Measurements from ENCODE around the gene SGCA.

GRCh38 chr17:50117202-50118051 is 48.4 kb upstream of the SGCA start:
- TF ChIP-seq CTCF (IDR thresholded peaks at IDR 0.05): peak; percentile 62 to 92 (median 71)
- no peak for TF ChIP-seq POLR2A (IDR thresholded peaks at IDR 0.05)

Measured in body of pancreas (tissue), 4 donors.